GM23248 (cell line): ENCODE results near the gene PRMT2.
"Not testable (repeated sequence)": the region's sequence is repeated elsewhere in the genome, so short reads cannot be mapped to it uniquely, and the experiment has no call there.

Experiments
- EZH2 ChIP-seq: fragments of 200-600 bp; sonication (generic); IDR thresholded peaks from 2 replicates; pipeline ENCODE4 v1.6.1; 2018; ENCODE audit warnings: antibody characterized with exemption, mild to moderate bottlenecking; ENCODE audit not compliant: insufficient read depth, poor library complexity, severe bottlenecking
- EZH2phosphoT487 ChIP-seq: fragments of 200-600 bp; sonication (generic); IDR thresholded peaks from 2 replicates; pipeline ENCODE4 v1.6.1; 2018; ENCODE audit warnings: antibody characterized with exemption, moderate library complexity, mild to moderate bottlenecking, low read depth; ENCODE audit not compliant: insufficient read depth

GRCh38 chr21:46668904-46669303 is 33.4 kb downstream of the PRMT2 start:
- TF ChIP-seq EZH2phosphoT487, EZH2: not testable (repeated sequence)
